ENCODE measurements around the gene SLC40A1.

SLC40A1 gene

GRCh38 chr2:189511210-189511959 lies 69.2 kb downstream of the SLC40A1 start:
- ATAC-seq = no peak

Measured in activated CD4-positive, CD25-positive, alpha-beta regulatory T cell treated with anti-CD3 and anti-CD28 coated beads, Interleukin-2, amount 50 U/mL, for 24 hours (primary cell).